Kidney (tissue), 14 donors: ENCODE measurements around the gene GABRA4. TPM values are rescaled to one million over a fixed set of nuclear protein-coding genes. Genes with fewer than 3 reads are reported as not detected.

ENCODE experiments used
- DNase-seq, 5 donors: peaks; one replicate each; pipeline ENCODE4 v3.0.0-alpha.2; 2013 to 2020
- FAIRE-seq: peaks from 2 replicates; lab custom pipeline; 2012; peaks lifted over from hg19 to GRCh38; lab: Jason Lieb, UNC
- H3K27ac ChIP-seq, 2 donors: one replicate each; pipeline ENCODE4 v1.7.0; 2013; ENCODE audit warnings: low read depth in 2 of 2, low read length in 2 of 2, inconsistent platforms in 1 of 2
- H3K27me3 ChIP-seq: one replicate; pipeline ENCODE4 v1.7.1; 2013; ENCODE audit warnings: low read length, inconsistent platforms; ENCODE audit not compliant: control insufficient read depth, insufficient read depth
- H3K36me3 ChIP-seq, 3 donors: one replicate each; pipeline versions ENCODE4 v1.7.0 to v1.7.1; 2013; ENCODE audit warnings: low read length in 3 of 3, control low read depth in 1 of 3, inconsistent platforms in 1 of 3; ENCODE audit not compliant: insufficient read depth in 3 of 3, control insufficient read depth in 2 of 3
- H3K4me1 ChIP-seq, 3 donors: one replicate each; pipeline versions ENCODE4 v1.7.0 to v1.7.1; 2013; ENCODE audit warnings: low read length in 3 of 3, inconsistent platforms in 1 of 3, low read depth in 1 of 3; ENCODE audit not compliant: control insufficient read depth in 2 of 3, insufficient read depth in 2 of 3
- H3K4me3 ChIP-seq, 3 donors: one replicate each; pipeline versions ENCODE4 v1.7.0 to v1.8.1; 2013; ENCODE audit warnings: low read length in 3 of 3, control low read depth in 1 of 3, inconsistent platforms in 1 of 3
- H3K9ac ChIP-seq, 3 donors: one replicate each; pipeline versions ENCODE4 v1.7.0 to v1.7.1; 2013; ENCODE audit warnings: low read length in 3 of 3, control low read depth in 1 of 3, inconsistent platforms in 1 of 3
- H3K9me3 ChIP-seq, 3 donors: one replicate each; pipeline versions ENCODE4 v1.7.0 to v1.7.1; 2013; ENCODE audit warnings: low read length in 3 of 3, control low read depth in 1 of 3, inconsistent platforms in 1 of 3; ENCODE audit not compliant: control insufficient read depth in 2 of 3, insufficient read depth in 1 of 3
- CTCF ChIP-seq: IDR thresholded peaks from 3 replicates; pipeline ENCODE4 v1.5.1; 2012; ENCODE audit warnings: mild to moderate bottlenecking, moderate library complexity, borderline replicate concordance; ENCODE audit not compliant: insufficient read depth; ENCODE audit errors: extremely low read depth
- intact Hi-C: fragments of 100-400 bp; cut with DNase I; formaldehyde crosslinking; loops from one replicate; pipeline ENCODE4 v1.11.1; 2022
- polyA plus RNA-seq: library from polyadenylated mRNA; stranded (reverse); fragments of 350-450 nt; fragmentation: Illumina TruSeq; extraction: RNeasy Lipid Tissue Mini Kit (QIAGEN cat#74804); gene quantifications from one replicate; pipeline ENCODE4 v1.2.3, GENCODE V29; 2014; ENCODE audit warnings: low read depth, low replicate concordance; ENCODE audit not compliant: insufficient read depth
- total RNA-seq: library from RNA; stranded (reverse); fragmentation: NEBNext Ultra II Directional; extraction: Animal tissue kit (Norgen Biotek cat#: 25700); gene quantifications from one replicate; pipeline ENCODE4 v1.2.1, GENCODE V29; 2021
- donor health status: control.
- donor health status: control.
- donor health status: control.
- donor health status: control.
- donor health status: control.
- donor health status: DM: yes; HTN: yes; CAD: no.
- donor health status: Normal renal cell carcinoma (clear cell type).

GABRA4 gene
- total and polyA plus RNA-seq, 2 donors from 2014 or later = 0.17 to 0.19 TPM

GRCh38 chr4:47000406-47000805 lies 7.0 kb upstream of the GABRA4 start:
- H3K36me3 ChIP-seq = no peaks in the 10 kb centered on the region
- no peak overlapping the region for H3K9ac ChIP-seq
- no peak overlapping the region for H3K4me3 ChIP-seq
- H3K9me3 ChIP-seq = no peaks in the 10 kb centered on the region
- TF ChIP-seq CTCF = no peak
- FAIRE-seq (no peak), DNase-seq (no peak)
- H3K4me1 ChIP-seq = no peaks in the 10 kb centered on the region
- H3K27ac ChIP-seq = no peak overlapping the region
- intact Hi-C loops = no loop called here
- no peaks in the 10 kb centered on the region for H3K27me3 ChIP-seq

- DNase-seq (no peak), FAIRE-seq (no peak)
- H3K27me3 ChIP-seq = peaks cover 5% of the 10 kb centered on the region
- no peaks in the 10 kb centered on the region for H3K36me3 ChIP-seq
- no peak for TF ChIP-seq CTCF
- intact Hi-C loops = no loop called here
- no peaks in the 10 kb centered on the region for H3K4me1 ChIP-seq
- H3K9me3 ChIP-seq = no peaks in the 10 kb centered on the region
- no peak overlapping the region for H3K9ac ChIP-seq
- H3K27ac ChIP-seq = no peak overlapping the region
- no peak overlapping the region for H3K4me3 ChIP-seq
These were observed 6.2 kb upstream of the GABRA4 start for GRCh38 chr4:46999566-46999965.

GRCh38 chr4:46994007-46994405 lies 625 bp upstream of the GABRA4 start:
- Histone ChIP-seq H3K9ac (no peak overlapping the region), H3K27me3 (peaks cover 22% of the 10 kb centered on the region), H3K4me3 (peak overlapping the region in 2 of 3 donors; percentile 48 to 55), H3K27ac (no peak overlapping the region), H3K4me1 (no peaks in the 10 kb centered on the region), H3K9me3 (no peaks in the 10 kb centered on the region), H3K36me3 (no peaks in the 10 kb centered on the region)
- FAIRE-seq (no peak), DNase-seq (peak in 1 of 5 donors; percentile 4)
- TF ChIP-seq CTCF = no peak
- intact Hi-C loops = no loop called here

- Histone ChIP-seq H3K9me3 (no peaks in the 10 kb centered on the region), H3K36me3 (no peaks in the 10 kb centered on the region), H3K4me1 (no peaks in the 10 kb centered on the region), H3K9ac (no peak overlapping the region), H3K27ac (no peak overlapping the region), H3K4me3 (no peak overlapping the region), H3K27me3 (peaks cover 22% of the 10 kb centered on the region)
- DNase-seq (peak in 1 of 5 donors; percentile 4), FAIRE-seq (no peak)
- intact Hi-C loops = no loop called here
- TF ChIP-seq CTCF = no peak
These were observed 1.0 kb downstream of the GABRA4 start for GRCh38 chr4:46992338-46992737.
